ENCODE measurements around the gene RGS3. TPM values are rescaled to one million over a fixed set of nuclear protein-coding genes. Genes with fewer than 3 reads are reported as not detected.
"Not testable (repeated sequence)": the region's sequence is repeated elsewhere in the genome, so short reads cannot be mapped to it uniquely, and the experiment has no call there.

Gene RGS3
- total RNA-seq, 6 donors from 2014 or later = 60.3 to 93.2 (median 72.6) TPM

- Histone ChIP-seq H3K4me1 (peaks cover 14 to 33% (median 21%) of the 10 kb centered on the region in 4 donors), H3K36me3 (no peaks in the 10 kb centered on the region), H3K27me3 (no peaks in the 10 kb centered on the region), H3K4me3 (no peak overlapping the region), H3K27ac (no peak overlapping the region), H3K9me3 (no peaks in the 10 kb centered on the region)
- WGBS, 2 donors = 87 to 94% methylated on average over 3 to 5 of the region's 5 CpGs
- DNase-seq (no peak), ATAC-seq (ENCODE audit: low FRiP score in 2 of 2) (no peak)
- TF ChIP-seq, protein P1, sequence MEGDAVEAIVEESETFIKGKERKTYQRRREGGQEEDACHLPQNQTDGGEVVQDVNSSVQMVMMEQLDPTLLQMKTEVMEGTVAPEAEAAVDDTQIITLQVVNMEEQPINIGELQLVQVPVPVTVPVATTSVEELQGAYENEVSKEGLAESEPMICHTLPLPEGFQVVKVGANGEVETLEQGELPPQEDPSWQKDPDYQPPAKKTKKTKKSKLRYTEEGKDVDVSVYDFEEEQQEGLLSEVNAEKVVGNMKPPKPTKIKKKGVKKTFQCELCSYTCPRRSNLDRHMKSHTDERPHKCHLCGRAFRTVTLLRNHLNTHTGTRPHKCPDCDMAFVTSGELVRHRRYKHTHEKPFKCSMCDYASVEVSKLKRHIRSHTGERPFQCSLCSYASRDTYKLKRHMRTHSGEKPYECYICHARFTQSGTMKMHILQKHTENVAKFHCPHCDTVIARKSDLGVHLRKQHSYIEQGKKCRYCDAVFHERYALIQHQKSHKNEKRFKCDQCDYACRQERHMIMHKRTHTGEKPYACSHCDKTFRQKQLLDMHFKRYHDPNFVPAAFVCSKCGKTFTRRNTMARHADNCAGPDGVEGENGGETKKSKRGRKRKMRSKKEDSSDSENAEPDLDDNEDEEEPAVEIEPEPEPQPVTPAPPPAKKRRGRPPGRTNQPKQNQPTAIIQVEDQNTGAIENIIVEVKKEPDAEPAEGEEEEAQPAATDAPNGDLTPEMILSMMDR (IDR thresholded peaks at IDR 0.05) = no peak
- TF ChIP-seq POLR2AphosphoS5 (IDR thresholded peaks at IDR 0.05) (no peak), POLR2A (IDR thresholded peaks at IDR 0.05) (no peak), EP300 (IDR thresholded peaks at IDR 0.05) (no peak)
Observed at GRCh38 chr9:113485761-113486115, 22.2 kb downstream of the RGS3 start.

GRCh38 chr9:113486327-113486726, 22.8 kb downstream of the RGS3 start:
- 97 to 98% methylated on average over 6 of the region's 6 CpGs for WGBS, 2 donors
- no peaks in the 10 kb centered on the region for H3K27me3 ChIP-seq
- no peaks in the 10 kb centered on the region for H3K9me3 ChIP-seq
- no peak overlapping the region for H3K4me3 ChIP-seq
- no peaks in the 10 kb centered on the region for H3K36me3 ChIP-seq
- peaks cover 15 to 34% (median 22%) of the 10 kb centered on the region in 4 donors for H3K4me1 ChIP-seq
- DNase-seq = no peak
- TF ChIP-seq, protein P1 (IDR thresholded peaks at IDR 0.05) = no peak
- TF ChIP-seq POLR2AphosphoS5 (IDR thresholded peaks at IDR 0.05) (no peak), EP300 (IDR thresholded peaks at IDR 0.05) (no peak), POLR2A (IDR thresholded peaks at IDR 0.05) (no peak)
- H3K27ac ChIP-seq = no peak overlapping the region
- no peak for ATAC-seq (ENCODE audit: low FRiP score in 2 of 2)

GRCh38 chr9:113488071-113488470, 24.5 kb downstream of the RGS3 start:
- Histone ChIP-seq H3K36me3 (no peaks in the 10 kb centered on the region), H3K27ac (peak overlapping the region in 1 of 4 donors; percentile 49), H3K4me3 (no peak overlapping the region), H3K4me1 (peaks cover 24 to 49% (median 38%) of the 10 kb centered on the region in 4 donors), H3K9me3 (no peaks in the 10 kb centered on the region), H3K27me3 (no peaks in the 10 kb centered on the region)
- peak in 1 of 2 donors; percentile 50 for DNase-seq
- no peak for TF ChIP-seq POLR2AphosphoS5 (IDR thresholded peaks at IDR 0.05)
- TF ChIP-seq, protein P1 (IDR thresholded peaks at IDR 0.05) = no peak
- TF ChIP-seq POLR2A (IDR thresholded peaks at IDR 0.05) = no peak
- no peak for TF ChIP-seq EP300 (IDR thresholded peaks at IDR 0.05)
- no peak for ATAC-seq (ENCODE audit: low FRiP score in 2 of 2)
- 87 to 89% methylated on average over 4 of the region's 4 CpGs for WGBS, 2 donors

DNA sequence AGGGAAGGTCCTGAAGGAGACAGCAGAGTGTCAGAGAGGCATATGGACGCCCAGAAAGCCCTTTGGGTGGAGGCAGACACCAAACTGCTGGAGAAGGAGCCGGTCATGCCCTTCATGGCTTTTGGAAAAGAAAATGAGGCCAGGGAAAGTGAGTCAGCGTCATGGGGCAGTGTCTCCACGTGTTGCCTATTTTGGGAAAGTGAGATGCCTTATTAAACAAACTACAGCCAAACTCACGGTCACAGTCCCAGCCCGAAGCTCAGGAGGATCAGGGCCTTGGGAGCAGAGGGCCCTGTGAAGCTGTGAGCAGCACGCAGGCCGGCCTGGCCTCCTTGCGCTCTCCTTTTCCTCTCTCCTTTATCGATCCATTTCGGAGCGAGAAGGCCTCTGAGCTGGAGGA, 25.0 kb downstream of the RGS3 start:
- no peaks in the 10 kb centered on the region for H3K27me3 ChIP-seq
- no peaks in the 10 kb centered on the region for H3K9me3 ChIP-seq
- H3K27ac ChIP-seq = peak overlapping the region in 1 of 4 donors; percentile 49
- 86 to 89% methylated on average over 12 of the region's 12 CpGs for WGBS, 2 donors
- no peak for ATAC-seq (ENCODE audit: low FRiP score in 2 of 2)
- H3K4me1 ChIP-seq = peaks cover 25 to 52% (median 40%) of the 10 kb centered on the region in 4 donors
- no peaks in the 10 kb centered on the region for H3K36me3 ChIP-seq
- no peak overlapping the region for H3K4me3 ChIP-seq
- DNase-seq = peak in 1 of 2 donors; percentile 44
- TF ChIP-seq EP300 (IDR thresholded peaks at IDR 0.05) (no peak), POLR2AphosphoS5 (IDR thresholded peaks at IDR 0.05) (no peak), POLR2A (IDR thresholded peaks at IDR 0.05) (no peak)
- TF ChIP-seq, protein P1 (IDR thresholded peaks at IDR 0.05) = no peak

GRCh38 chr9:113491147-113491546, 27.6 kb downstream of the RGS3 start:
- not testable (repeated sequence) for H3K27ac ChIP-seq; DNase-seq; H3K36me3 ChIP-seq; H3K27me3 ChIP-seq; H3K9me3 ChIP-seq; H3K4me3 ChIP-seq; ATAC-seq (ENCODE audit: low FRiP score in 2 of 2)
- 91 to 95% methylated on average over 4 of the region's 4 CpGs for WGBS, 2 donors
- H3K4me1 ChIP-seq = peaks cover 17 to 40% (median 27%) of the 10 kb centered on the region in 4 donors
